Ectodermal cell (in vitro differentiated cells): Measurements from ENCODE around the gene SH3TC1.

Source experiments
- H3K27ac ChIP-seq: 2 replicates; pipeline ENCODE4 v1.7.0; 2013; ENCODE audit warnings: mild to moderate bottlenecking, low read depth, low read length; ENCODE audit not compliant: insufficient read depth, poor library complexity, severe bottlenecking
- H3K27me3 ChIP-seq: 2 replicates; pipeline ENCODE4 v1.7.0; 2013; ENCODE audit warnings: mild to moderate bottlenecking, low read length; ENCODE audit not compliant: insufficient read depth, control insufficient read depth, poor library complexity, severe bottlenecking
- H3K36me3 ChIP-seq: one replicate; pipeline ENCODE4 v1.7.0; 2013; ENCODE audit warnings: low read length; ENCODE audit not compliant: control insufficient read depth, insufficient read depth
- H3K4me1 ChIP-seq: one replicate; pipeline ENCODE4 v1.7.0; 2013; ENCODE audit warnings: low read length; ENCODE audit not compliant: control insufficient read depth, insufficient read depth
- H3K4me3 ChIP-seq: 2 replicates; pipeline ENCODE4 v1.7.0; 2013; ENCODE audit warnings: low read depth, low read length, control low read depth; ENCODE audit not compliant: insufficient read depth
- H3K9me3 ChIP-seq: 2 replicates; pipeline ENCODE4 v1.7.0; 2013; ENCODE audit warnings: mild to moderate bottlenecking, low read length, moderate library complexity; ENCODE audit not compliant: control insufficient read depth
- WGBS, 2 experiments: methylation state at CpG; one replicate each; pipeline ENCODE4 v1.1.7; 2013; ENCODE audit warnings: missing lambda C conversion rate in 2 of 2; 5-methylcytosine and 5-hydroxymethylcytosine counted together

Gene SH3TC1

GRCh38 chr4:8229331-8229975, 30.4 kb downstream of the SH3TC1 start:
- Histone ChIP-seq H3K4me3 (no peak overlapping the region), H3K4me1 (peaks cover 19% of the 10 kb centered on the region), H3K36me3 (no peaks in the 10 kb centered on the region), H3K9me3 (no peaks in the 10 kb centered on the region), H3K27ac (no peak overlapping the region), H3K27me3 (no peaks in the 10 kb centered on the region)
- 91% methylated on average over 17 of the region's 17 CpGs for WGBS, 2 experiments

GRCh38 chr4:8230033-8230432, 30.9 kb downstream of the SH3TC1 start:
- H3K9me3 ChIP-seq, result no peaks in the 10 kb centered on the region
- H3K4me1 ChIP-seq, result peaks cover 19% of the 10 kb centered on the region
- no peak overlapping the region for H3K4me3 ChIP-seq
- no peak overlapping the region for H3K27ac ChIP-seq
- no peaks in the 10 kb centered on the region for H3K36me3 ChIP-seq
- WGBS, 2 experiments, result 95 to 96% methylated on average over 11 of the region's 11 CpGs
- H3K27me3 ChIP-seq, result no peaks in the 10 kb centered on the region

GRCh38 chr4:8230891-8231290, 31.8 kb downstream of the SH3TC1 start:
- 88 to 94% methylated on average over 10 of the region's 10 CpGs for WGBS, 2 experiments
- Histone ChIP-seq H3K4me1 (peaks cover 10% of the 10 kb centered on the region), H3K27me3 (no peaks in the 10 kb centered on the region), H3K9me3 (no peaks in the 10 kb centered on the region), H3K4me3 (no peak overlapping the region), H3K36me3 (no peaks in the 10 kb centered on the region), H3K27ac (no peak overlapping the region)

- Histone ChIP-seq H3K9me3 (no peaks in the 10 kb centered on the region), H3K36me3 (no peaks in the 10 kb centered on the region), H3K27ac (no peak overlapping the region), H3K4me1 (peaks cover 4% of the 10 kb centered on the region), H3K27me3 (no peaks in the 10 kb centered on the region), H3K4me3 (no peak overlapping the region)
- WGBS, 2 experiments, result 87% methylated on average over 21 of the region's 21 CpGs
These were observed 32.5 kb downstream of the SH3TC1 start for GRCh38 chr4:8231551-8232049.

GRCh38 chr4:8232748-8233147, 33.7 kb downstream of the SH3TC1 start:
- Histone ChIP-seq H3K4me1 (peaks cover 4% of the 10 kb centered on the region), H3K9me3 (no peaks in the 10 kb centered on the region), H3K27me3 (no peaks in the 10 kb centered on the region), H3K4me3 (no peak overlapping the region), H3K27ac (no peak overlapping the region), H3K36me3 (no peaks in the 10 kb centered on the region)
- 94 to 95% methylated on average over 11 of the region's 11 CpGs for WGBS, 2 experiments

- no peak overlapping the region for H3K27ac ChIP-seq
- WGBS, 2 experiments, result 87 to 89% methylated on average over 4 of the region's 4 CpGs
- H3K36me3 ChIP-seq, result no peaks in the 10 kb centered on the region
- peaks cover under 1% of the 10 kb centered on the region for H3K4me1 ChIP-seq
- no peaks in the 10 kb centered on the region for H3K9me3 ChIP-seq
- no peak overlapping the region for H3K4me3 ChIP-seq
- no peaks in the 10 kb centered on the region for H3K27me3 ChIP-seq
These were observed 34.8 kb downstream of the SH3TC1 start for GRCh38 chr4:8233672-8234484.

- Histone ChIP-seq H3K36me3 (no peaks in the 10 kb centered on the region), H3K27ac (no peak overlapping the region), H3K27me3 (no peaks in the 10 kb centered on the region), H3K4me3 (no peak overlapping the region), H3K4me1 (no peaks in the 10 kb centered on the region), H3K9me3 (no peaks in the 10 kb centered on the region)
- WGBS, 2 experiments, result 92 to 96% methylated on average over 1 of the region's 1 CpG
These were observed 35.6 kb downstream of the SH3TC1 start for GRCh38 chr4:8234715-8235114.

- Histone ChIP-seq H3K4me1 (no peaks in the 10 kb centered on the region), H3K9me3 (no peaks in the 10 kb centered on the region), H3K27ac (no peak overlapping the region), H3K36me3 (no peaks in the 10 kb centered on the region), H3K4me3 (no peak overlapping the region), H3K27me3 (no peaks in the 10 kb centered on the region)
- 86 to 87% methylated on average over 13 of the region's 13 CpGs for WGBS, 2 experiments
These were observed 36.1 kb downstream of the SH3TC1 start for GRCh38 chr4:8235224-8235623.

- no peaks in the 10 kb centered on the region for H3K36me3 ChIP-seq
- H3K4me3 ChIP-seq, result no peak overlapping the region
- 93 to 94% methylated on average over 12 of the region's 12 CpGs for WGBS, 2 experiments
- no peak overlapping the region for H3K27ac ChIP-seq
- H3K27me3 ChIP-seq, result no peaks in the 10 kb centered on the region
- H3K9me3 ChIP-seq, result no peaks in the 10 kb centered on the region
- H3K4me1 ChIP-seq, result no peaks in the 10 kb centered on the region
These were observed 36.6 kb downstream of the SH3TC1 start for GRCh38 chr4:8235686-8236085.

- Histone ChIP-seq H3K36me3 (no peaks in the 10 kb centered on the region), H3K9me3 (no peaks in the 10 kb centered on the region), H3K4me1 (no peaks in the 10 kb centered on the region), H3K27me3 (no peaks in the 10 kb centered on the region), H3K27ac (no peak overlapping the region), H3K4me3 (no peak overlapping the region)
- 91% methylated on average over 24 of the region's 24 CpGs for WGBS, 2 experiments
These were observed 37.2 kb downstream of the SH3TC1 start for GRCh38 chr4:8236106-8236919.
